ENCODE measurements around the gene UBE3B. TPM values are rescaled to one million over a fixed set of nuclear protein-coding genes. Genes with fewer than 3 reads are reported as not detected.

The UBE3B gene
- polyA plus RNA-seq, 3 donors = 8.0 to 15.1 (median 12.5) TPM

DNA sequence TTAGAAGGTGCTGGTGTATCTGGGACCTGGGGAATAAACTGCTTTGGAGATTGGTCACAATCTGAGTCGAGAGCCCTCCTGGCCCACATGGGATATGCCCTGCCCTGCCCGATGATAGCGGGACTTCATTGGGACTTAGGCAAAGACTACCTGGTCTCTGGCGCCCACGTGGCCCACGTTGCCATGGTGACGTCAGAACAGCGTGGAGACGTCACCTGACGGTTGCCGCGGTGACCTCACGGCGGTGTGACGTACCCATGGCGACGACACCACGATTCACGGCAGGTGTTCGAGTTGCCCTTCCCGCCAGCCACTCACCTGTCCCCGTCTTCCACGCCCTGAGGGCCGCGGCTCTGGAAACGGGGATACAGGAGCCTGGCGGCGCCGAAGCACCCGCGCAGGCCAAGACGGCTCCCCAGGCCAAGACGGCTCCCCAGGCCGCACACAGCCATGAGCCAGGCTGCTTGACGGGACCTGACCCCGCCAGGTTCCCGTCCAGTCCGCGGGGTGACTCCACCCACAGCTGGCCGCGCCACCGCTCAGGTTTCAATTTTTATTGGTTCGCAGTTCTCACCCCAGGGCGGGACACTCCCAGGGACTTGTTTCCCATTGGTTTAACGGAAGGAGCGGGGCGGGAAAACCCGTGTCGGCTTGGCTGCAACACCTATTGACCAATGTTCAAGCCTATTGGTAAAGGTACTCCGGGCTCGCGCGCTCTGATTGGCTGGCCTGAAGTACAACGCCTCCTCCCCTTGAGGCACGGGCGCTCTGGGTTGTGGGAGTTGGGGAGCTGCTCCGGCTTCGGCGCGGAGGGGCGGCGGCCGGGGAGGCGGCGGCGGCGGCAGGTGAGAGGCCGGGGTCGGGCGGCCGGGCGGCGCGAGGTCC is 95.8 kb downstream of the UBE3B start, which contains the start of the genes MMAB and MVK:
TSS of gene MMAB (minus strand) at position 476 of the 885 bp plus-strand sequence. CDS start at position 452, 24 bp downstream.
TSS of gene MVK (plus strand) at position 766 of the 885 bp plus-strand sequence. CDS start 1,029 bp downstream, outside the sequence.
- peak within 1 kb of the TSS; percentile 7 for H3K27ac ChIP-seq (ENCODE audit: low read depth, low read length)
- WGBS, 3 donors = 0 to 1% (median 1%) methylated on average over 65 to 74 of the region's 74 CpGs

DNA sequence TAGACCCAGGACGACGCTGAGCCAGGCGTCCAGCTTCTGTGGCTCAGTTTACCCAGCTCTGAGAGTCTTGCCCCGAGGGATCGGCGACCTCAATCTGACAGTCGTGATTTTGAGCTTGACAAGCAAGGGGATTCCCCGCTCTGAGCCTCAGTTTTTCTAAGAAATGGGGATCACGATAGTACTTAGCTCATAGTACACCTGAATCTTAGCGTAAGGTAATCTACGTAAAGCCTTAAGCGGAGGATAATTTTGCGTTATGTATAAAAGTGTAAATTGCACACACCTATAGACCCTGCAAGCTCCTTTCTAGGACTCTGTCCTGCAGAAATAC is 96.4 kb downstream of the UBE3B start:
- no peak overlapping the region for H3K27ac ChIP-seq (ENCODE audit: low read depth, low read length)
- 1% methylated on average over 13 of the region's 13 CpGs for WGBS, 3 donors

DNA sequence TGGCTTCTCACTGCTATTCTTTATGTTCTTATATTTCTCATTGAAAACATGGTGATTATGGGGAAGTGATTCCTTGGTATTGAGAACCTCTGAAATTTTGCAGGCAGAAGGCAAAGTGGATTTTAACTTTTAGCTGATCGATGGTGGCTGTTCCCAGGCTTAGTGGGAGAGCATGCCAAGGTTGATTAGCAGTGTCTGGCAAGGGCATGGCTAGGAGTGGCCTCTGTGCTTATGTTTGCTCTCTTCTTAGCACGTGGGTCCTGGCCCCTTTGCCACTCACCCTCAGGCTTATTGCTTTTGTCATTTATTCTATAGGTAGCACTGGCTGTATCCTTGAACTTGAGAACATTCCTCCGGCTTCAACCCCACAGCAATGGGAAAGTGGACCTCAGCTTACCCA is 98.2 kb downstream of the UBE3B start:
- WGBS, 3 donors = 77 to 94% (median 79%) methylated on average over 3 of the region's 3 CpGs
- H3K27ac ChIP-seq (ENCODE audit: low read depth, low read length) = no peak overlapping the region

DNA sequence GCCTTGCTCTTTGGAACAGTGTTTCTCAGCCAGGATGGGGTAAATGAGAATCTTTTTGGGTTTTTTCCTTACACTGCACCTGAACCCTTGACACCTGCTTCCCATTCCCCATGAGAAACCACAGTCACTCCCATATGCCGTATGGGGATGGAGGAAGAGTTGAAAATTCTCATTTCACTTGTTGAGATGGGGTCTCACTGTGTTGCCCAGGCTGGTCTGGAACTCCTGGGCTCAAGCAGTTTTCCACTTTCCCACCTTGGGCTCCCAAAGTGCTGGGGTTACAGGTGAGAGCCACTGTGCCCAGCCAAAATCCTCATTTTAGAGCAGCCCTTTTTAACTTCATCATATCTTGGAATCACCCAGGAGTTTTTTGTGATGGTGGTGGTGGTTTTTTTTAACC is 99.9 kb downstream of the UBE3B start:
- WGBS, 3 donors = 90 to 93% (median 91%) methylated on average over 1 of the region's 1 CpG
- no peak overlapping the region for H3K27ac ChIP-seq (ENCODE audit: low read depth, low read length)

DNA sequence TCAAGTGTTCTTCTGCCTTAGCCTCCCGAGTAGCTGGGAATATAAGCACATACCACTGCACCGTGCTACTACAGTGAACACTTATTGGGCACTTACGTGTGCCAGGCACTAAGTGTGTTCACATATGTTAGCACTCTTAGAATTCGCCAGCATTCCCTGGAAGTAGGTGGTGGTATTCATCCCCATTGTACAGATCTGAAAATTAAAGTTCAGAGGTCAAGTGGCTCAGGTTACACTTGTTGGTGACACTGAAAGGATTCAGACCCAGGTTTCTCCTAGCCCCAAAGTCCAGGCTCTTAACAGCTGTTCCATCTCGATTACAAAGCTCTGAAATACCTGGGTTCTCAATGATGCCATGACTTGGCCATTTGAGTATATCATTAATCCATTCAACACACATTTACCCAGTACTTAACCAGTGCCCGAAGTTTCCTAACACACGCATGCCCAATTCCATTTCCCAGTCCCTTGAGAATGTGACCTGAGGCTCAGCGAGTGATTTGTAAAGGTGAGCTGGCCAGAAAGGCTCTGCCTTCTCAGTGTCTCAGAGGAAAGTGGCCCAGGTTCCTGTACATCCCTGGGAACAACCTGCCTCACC is 101.0 kb downstream of the UBE3B start:
- H3K27ac ChIP-seq (ENCODE audit: low read depth, low read length) = no peak overlapping the region
- 73 to 95% (median 91%) methylated on average over 8 of the region's 8 CpGs for WGBS, 3 donors

DNA sequence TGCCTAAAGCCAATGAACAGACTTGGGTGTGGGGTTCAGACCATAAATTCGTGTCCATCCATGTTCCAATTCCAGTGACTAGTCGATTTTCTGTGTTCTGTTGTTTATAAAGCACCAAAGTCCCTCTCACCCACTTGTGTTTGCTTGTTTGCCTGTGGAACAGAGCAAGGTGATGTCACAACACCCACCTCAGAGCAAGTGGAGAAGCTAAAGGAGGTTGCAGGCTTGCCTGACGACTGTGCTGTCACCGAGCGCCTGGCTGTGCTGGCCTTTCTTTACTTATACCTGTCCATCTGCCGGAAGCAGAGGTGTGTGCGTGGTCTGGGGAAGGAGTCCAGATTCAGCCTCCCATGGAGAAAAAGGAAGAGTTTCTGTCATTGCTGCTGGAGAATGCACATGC is 102.2 kb downstream of the UBE3B start:
- 89 to 93% (median 90%) methylated on average over 7 of the region's 7 CpGs for WGBS, 3 donors

DNA sequence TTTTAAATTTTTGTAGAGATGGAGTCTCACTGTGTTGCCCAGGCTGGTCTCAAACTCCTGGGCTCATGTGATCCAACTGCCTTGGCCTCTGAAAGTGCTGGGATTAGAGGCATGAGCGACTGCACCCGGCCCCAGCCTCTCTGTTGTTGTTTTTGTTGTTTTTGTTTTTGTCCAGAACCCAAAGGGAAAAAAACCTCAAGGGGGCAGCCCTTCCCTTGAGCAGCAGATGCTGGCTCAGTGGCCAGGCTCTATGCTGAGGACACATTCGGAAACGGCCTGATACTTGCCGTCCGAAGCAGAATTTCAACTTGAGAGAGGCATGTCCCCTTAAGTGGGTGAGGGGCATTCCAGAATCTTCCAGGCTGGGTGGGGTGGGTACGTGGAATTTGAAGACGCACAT is 102.8 kb downstream of the UBE3B start:
- 89% methylated on average over 8 of the region's 8 CpGs for WGBS, 3 donors
- H3K27ac ChIP-seq (ENCODE audit: low read depth, low read length) = no peak overlapping the region

More for the DNA sequence above, 102.2 kb downstream of the UBE3B start:
- H3K27ac ChIP-seq (ENCODE audit: low read depth, low read length) = no peak overlapping the region

DNA sequence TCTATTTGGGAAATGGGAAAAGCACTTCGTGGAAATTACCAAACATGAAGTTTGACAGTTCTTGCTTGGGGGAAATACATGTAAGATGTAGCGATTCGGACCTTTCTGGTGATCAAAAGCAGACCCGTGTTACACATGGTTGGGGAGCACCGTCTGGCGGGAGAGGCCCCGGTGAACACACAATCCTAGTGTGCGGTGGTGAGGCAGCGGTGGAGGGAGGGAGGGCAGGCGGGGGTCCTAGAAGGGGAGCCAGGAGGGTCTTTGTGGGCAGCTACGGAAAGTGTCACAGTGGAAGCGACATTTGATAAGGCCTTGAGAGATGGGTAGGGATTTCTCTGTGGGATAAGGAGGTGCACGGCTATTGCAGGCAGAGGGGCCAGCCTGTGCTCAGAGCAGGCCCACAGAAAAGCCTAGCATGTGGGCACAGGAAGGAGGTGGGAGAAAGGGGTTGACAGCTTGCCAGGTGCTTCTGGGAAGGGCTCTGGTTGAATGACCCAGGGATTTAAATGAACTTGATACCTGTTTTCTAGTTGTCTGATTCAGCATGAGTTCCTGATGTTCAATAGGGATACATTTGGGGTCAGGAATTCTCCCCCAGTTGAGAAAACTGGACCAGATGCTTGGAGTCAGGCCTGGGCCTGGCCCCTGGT is 103.4 kb downstream of the UBE3B start:
- 90 to 93% (median 92%) methylated on average over 13 of the region's 13 CpGs for WGBS, 3 donors
- H3K27ac ChIP-seq (ENCODE audit: low read depth, low read length) = no peak overlapping the region

DNA sequence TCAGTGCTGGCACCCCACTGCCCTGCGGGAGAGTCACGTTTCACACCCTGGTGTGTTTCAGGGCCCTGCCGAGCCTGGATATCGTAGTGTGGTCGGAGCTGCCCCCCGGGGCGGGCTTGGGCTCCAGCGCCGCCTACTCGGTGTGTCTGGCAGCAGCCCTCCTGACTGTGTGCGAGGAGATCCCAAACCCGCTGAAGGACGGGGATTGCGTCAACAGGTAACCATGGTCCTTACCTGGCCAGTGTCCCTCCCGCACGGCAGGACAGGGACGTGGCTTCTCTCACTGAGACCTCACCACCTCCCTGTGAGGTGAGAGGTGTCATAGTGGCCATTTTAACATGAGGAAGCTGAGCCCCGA is 103.9 kb downstream of the UBE3B start:
- no peak overlapping the region for H3K27ac ChIP-seq (ENCODE audit: low read depth, low read length)
- 90 to 96% (median 92%) methylated on average over 18 of the region's 18 CpGs for WGBS, 3 donors

DNA sequence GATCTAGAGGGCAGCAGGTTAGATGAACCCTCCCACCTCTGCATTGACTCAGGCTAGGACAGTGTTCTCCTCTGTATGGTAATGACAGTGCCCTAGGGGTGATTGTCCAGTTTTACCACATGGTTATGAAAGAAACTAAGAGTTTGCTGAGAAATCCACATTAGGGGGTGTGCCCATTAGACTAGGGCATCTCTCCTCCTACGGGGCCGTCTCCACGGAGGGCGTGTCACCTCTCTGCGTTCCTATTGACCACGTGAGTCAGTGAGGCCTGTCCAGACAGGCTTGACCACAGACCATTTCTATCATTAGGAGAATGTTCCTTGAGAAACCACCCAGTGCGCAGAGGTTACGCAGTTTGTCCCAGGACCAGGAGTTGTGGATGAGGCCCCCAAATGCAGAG is 104.4 kb downstream of the UBE3B start:
- WGBS, 3 donors = 86 to 92% (median 90%) methylated on average over 8 of the region's 8 CpGs
- H3K27ac ChIP-seq (ENCODE audit: low read depth, low read length) = no peak overlapping the region

DNA sequence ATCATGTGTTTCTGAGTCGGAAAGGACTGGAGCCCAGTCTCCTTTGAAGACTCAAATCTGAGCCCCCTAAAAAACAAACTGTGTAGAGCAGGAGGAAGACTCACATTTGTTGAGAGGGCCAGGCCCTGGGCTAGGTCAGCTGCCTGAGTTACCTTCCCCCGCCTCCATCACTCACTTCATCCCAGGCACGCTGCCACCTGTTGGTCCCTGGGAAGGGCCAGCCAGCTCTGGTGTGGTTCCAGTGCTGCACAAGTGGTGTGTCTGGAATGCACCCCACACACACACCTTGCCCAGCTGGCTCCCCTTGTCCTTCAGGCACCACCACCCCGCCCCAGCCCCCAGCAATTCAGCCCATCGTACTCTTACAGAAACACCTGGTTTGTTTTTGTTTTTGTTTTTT is 105.2 kb downstream of the UBE3B start:
- H3K27ac ChIP-seq (ENCODE audit: low read depth, low read length) = no peak overlapping the region
- 85 to 90% (median 90%) methylated on average over 5 of the region's 5 CpGs for WGBS, 3 donors

DNA sequence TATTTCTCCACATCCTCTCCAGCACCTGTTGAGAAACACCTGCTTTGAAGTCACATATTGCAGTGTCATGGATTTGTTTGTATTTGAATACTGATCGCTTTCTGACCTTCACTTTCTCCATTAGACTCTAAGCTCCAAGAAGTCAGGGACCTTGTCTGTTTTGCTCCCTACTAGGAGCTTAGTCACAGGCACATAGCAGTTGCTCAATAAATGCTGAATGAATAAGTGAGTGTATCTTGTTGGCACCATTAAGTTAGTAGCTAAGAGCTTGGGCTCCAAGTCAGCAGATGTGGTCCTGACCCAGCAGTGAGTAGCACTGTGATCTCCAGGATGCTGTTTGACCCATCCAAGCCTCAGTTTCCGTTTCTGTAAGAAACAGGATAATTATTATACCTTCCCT is 106.3 kb downstream of the UBE3B start:
- 86 to 93% (median 91%) methylated on average over 2 of the region's 2 CpGs for WGBS, 3 donors

More for the DNA sequence above, 106.3 kb downstream of the UBE3B start:
- no peak overlapping the region for H3K27ac ChIP-seq (ENCODE audit: low read depth, low read length)

Other genes with a start within 250 kb of the UBE3B start
- under 1 TPM in 1 of 3 donors, not detected in 2; 0.04 TPM for gene FOXN4, start 168.3 kb upstream of the UBE3B start, polyA plus RNA-seq
- gene MYO1H, start 129.7 kb upstream of the UBE3B start, polyA plus RNA-seq = under 1 TPM in 1 of 3 donors, not detected in 2; 0.40 TPM
- gene KCTD10, start 334 bp upstream of the UBE3B start, polyA plus RNA-seq = 10 to 100 TPM in 2 of 3 donors, 1 to 10 TPM in 1; 9.6 to 86.8 (median 67.1) TPM
- 10 to 100 TPM; 31.4 to 52.3 (median 37.1) TPM for gene MMAB, start 95.9 kb downstream of the UBE3B start, polyA plus RNA-seq
- 10 to 100 TPM in 2 of 3 donors, 1 to 10 TPM in 1; 7.2 to 14.9 (median 11.7) TPM for gene MVK, start 96.2 kb downstream of the UBE3B start, polyA plus RNA-seq
- gene FAM222A, start 236.2 kb downstream of the UBE3B start, polyA plus RNA-seq = 1 to 10 TPM in 2 of 3 donors, under 1 TPM in 1; 0.34 to 2.1 (median 1.7) TPM